ENCODE results near the gene ZSCAN25.

DNA sequence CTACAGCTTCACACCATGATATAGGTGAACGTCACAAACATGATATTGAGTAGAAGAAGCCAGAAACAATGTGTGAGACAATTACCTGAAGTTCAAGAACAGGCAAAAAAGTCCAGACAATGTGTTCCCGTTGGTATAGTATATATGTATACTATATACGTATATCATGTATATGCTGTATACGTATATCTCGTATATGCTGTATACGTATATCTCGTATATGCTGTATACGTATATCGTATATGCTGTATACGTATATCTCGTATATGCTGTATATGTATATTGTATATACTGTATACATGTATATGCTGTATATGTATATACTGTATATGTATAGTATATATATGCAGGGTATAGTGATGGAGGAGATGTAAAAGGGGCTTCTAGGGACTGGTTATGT lies 10.8 kb downstream of the ZSCAN25 start:
- TF ChIP-seq, protein P1, sequence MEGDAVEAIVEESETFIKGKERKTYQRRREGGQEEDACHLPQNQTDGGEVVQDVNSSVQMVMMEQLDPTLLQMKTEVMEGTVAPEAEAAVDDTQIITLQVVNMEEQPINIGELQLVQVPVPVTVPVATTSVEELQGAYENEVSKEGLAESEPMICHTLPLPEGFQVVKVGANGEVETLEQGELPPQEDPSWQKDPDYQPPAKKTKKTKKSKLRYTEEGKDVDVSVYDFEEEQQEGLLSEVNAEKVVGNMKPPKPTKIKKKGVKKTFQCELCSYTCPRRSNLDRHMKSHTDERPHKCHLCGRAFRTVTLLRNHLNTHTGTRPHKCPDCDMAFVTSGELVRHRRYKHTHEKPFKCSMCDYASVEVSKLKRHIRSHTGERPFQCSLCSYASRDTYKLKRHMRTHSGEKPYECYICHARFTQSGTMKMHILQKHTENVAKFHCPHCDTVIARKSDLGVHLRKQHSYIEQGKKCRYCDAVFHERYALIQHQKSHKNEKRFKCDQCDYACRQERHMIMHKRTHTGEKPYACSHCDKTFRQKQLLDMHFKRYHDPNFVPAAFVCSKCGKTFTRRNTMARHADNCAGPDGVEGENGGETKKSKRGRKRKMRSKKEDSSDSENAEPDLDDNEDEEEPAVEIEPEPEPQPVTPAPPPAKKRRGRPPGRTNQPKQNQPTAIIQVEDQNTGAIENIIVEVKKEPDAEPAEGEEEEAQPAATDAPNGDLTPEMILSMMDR (IDR thresholded peaks at IDR 0.05): no peak
- TF ChIP-seq POLR2A (IDR thresholded peaks at IDR 0.05): no peak

Measured in testis (tissue), 2 donors.